Measurements from ENCODE around the gene ZNF408. TPM values are rescaled to one million over a fixed set of nuclear protein-coding genes. Genes with fewer than 3 reads are reported as not detected.

ZNF408 gene
- total RNA-seq, 1 experiment from 2014 or later: 15.2 TPM

DNA sequence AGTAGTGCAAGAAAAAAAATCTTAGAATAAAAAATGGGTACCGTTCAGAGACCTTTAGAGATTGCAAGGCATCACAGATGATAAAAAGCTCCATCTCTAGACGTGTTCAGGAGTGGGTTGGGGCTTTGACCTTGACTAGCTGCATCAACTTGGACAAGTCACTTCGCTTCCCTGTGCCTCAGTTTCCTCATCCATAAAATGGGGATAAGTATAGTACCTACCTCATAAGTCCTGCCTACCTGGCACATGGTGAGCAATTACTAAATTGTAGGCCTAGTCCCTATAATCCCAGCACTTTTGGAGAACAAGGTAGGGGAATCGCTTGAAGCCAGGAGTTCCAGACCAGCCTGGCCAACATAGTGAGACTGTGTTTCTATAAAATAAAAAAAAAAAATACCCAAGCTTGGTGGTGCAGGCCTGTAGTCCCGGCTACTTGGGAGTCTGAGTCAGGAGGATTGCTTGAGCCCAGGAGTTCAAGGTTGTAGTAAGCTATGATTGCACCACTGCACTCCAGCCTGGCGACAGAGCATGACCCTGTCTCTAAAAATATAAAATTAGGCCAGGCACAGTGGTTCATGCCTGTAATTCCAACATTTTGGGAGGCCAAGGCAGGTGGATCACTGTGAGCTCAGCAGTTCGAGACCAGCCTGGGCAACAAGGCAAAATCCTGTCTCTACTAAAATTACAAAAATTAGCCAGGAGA lies 12.2 kb downstream of the ZNF408 start:
- no peak for TF ChIP-seq TEAD1 (CRISPR knock-in tag; IDR thresholded peaks at IDR 0.05)
- TF ChIP-seq E2F4 (CRISPR knock-in tag; IDR thresholded peaks at IDR 0.05; ENCODE audit: borderline replicate concordance, low read depth): no peak
- no peak for TF ChIP-seq NR1H2 (CRISPR knock-in tag; IDR thresholded peaks at IDR 0.05)
- TF ChIP-seq FOXP1 (CRISPR knock-in tag; IDR thresholded peaks at IDR 0.05; ENCODE audit: borderline replicate concordance): no peak
- TF ChIP-seq ZMAT4 (CRISPR knock-in tag; IDR thresholded peaks at IDR 0.05): no peak
- TF ChIP-seq ZNF425 (CRISPR knock-in tag; conservative IDR thresholded peaks at IDR 0.05): no peak
- no peak for TF ChIP-seq EMX1 (CRISPR knock-in tag; IDR thresholded peaks at IDR 0.05)
- no peak for TF ChIP-seq CTCF (IDR thresholded peaks at IDR 0.05)
- TF ChIP-seq, protein P1, sequence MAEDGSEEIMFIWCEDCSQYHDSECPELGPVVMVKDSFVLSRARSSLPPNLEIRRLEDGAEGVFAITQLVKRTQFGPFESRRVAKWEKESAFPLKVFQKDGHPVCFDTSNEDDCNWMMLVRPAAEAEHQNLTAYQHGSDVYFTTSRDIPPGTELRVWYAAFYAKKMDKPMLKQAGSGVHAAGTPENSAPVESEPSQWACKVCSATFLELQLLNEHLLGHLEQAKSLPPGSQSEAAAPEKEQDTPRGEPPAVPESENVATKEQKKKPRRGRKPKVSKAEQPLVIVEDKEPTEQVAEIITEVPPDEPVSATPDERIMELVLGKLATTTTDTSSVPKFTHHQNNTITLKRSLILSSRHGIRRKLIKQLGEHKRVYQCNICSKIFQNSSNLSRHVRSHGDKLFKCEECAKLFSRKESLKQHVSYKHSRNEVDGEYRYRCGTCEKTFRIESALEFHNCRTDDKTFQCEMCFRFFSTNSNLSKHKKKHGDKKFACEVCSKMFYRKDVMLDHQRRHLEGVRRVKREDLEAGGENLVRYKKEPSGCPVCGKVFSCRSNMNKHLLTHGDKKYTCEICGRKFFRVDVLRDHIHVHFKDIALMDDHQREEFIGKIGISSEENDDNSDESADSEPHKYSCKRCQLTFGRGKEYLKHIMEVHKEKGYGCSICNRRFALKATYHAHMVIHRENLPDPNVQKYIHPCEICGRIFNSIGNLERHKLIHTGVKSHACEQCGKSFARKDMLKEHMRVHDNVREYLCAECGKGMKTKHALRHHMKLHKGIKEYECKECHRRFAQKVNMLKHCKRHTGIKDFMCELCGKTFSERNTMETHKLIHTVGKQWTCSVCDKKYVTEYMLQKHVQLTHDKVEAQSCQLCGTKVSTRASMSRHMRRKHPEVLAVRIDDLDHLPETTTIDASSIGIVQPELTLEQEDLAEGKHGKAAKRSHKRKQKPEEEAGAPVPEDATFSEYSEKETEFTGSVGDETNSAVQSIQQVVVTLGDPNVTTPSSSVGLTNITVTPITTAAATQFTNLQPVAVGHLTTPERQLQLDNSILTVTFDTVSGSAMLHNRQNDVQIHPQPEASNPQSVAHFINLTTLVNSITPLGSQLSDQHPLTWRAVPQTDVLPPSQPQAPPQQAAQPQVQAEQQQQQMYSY (CRISPR knock-in tag; IDR thresholded peaks at IDR 0.05): no peak
- TF ChIP-seq ZNF532 (CRISPR knock-in tag; IDR thresholded peaks at IDR 0.05; ENCODE audit: borderline replicate concordance): no peak
- TF ChIP-seq FOXJ3 (CRISPR knock-in tag; IDR thresholded peaks at IDR 0.05; ENCODE audit: borderline replicate concordance): no peak
- TF ChIP-seq USF2 (CRISPR knock-in tag; IDR thresholded peaks at IDR 0.05): no peak
- TF ChIP-seq, protein P2, sequence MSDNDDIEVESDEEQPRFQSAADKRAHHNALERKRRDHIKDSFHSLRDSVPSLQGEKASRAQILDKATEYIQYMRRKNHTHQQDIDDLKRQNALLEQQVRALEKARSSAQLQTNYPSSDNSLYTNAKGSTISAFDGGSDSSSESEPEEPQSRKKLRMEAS (CRISPR knock-in tag; IDR thresholded peaks at IDR 0.05): no peak
- no peak for TF ChIP-seq AR (CRISPR knock-in tag; IDR thresholded peaks at IDR 0.05)
- TF ChIP-seq ATF6 (CRISPR knock-in tag; IDR thresholded peaks at IDR 0.05): no peak
- Mint-ChIP-seq H3K4me1 (peaks cover under 1% of the 10 kb centered on the region; the same call in 1 of the 2 replicates), H3K9me3 (no peaks in the 10 kb centered on the region), H3K4me3 (no peak overlapping the region), H3K27me3 (ENCODE audit: low read depth) (no peaks in the 10 kb centered on the region), H3K36me3 (no peaks in the 10 kb centered on the region), H3K27ac (no peak overlapping the region)
- DNase-seq (ENCODE audit: low spot score) (no peak), ATAC-seq (no peak)
- ChIA-PET POLR2A (no interaction called here), CTCF (no interaction called here)
